CD14-positive monocyte (primary cell): Measurements from ENCODE around the gene PARVB. TPM values are rescaled to one million over a fixed set of nuclear protein-coding genes. Genes with fewer than 3 reads are reported as not detected.

Experiments used
- DNase-seq, 3 donors: peaks; one replicate each; pipeline ENCODE4 v3.0.0-alpha.2; 2011 to 2022
- H2AFZ ChIP-seq: 2 replicates; pipeline ENCODE4 v1.6.0; 2012; ENCODE audit warnings: mild to moderate bottlenecking, low read depth, low read length, inconsistent platforms; ENCODE audit not compliant: insufficient read depth, poor library complexity, severe bottlenecking
- H3K27ac ChIP-seq, 2 donors: 1 replicate in 1 of 2; 2 replicates in 1 of 2; pipeline ENCODE4 v1.5.1; 2012 to 2013; ENCODE audit warnings: low read length in 2 of 2, control low read depth in 1 of 2, inconsistent platforms in 1 of 2, low read depth in 1 of 2, mild to moderate bottlenecking in 1 of 2
- H3K27me3 ChIP-seq, 2 donors: one replicate each; pipeline versions ENCODE4 v1.6.0 to v1.6.1; 2011 to 2013; ENCODE audit warnings: low read length in 2 of 2; ENCODE audit not compliant: control insufficient read depth in 2 of 2, insufficient read depth in 2 of 2
- H3K36me3 ChIP-seq, 2 donors: replicated peaks in 1 of 2; 1 replicate in 1 of 2; 2 replicates in 1 of 2; pipeline versions ENCODE4 v1.5.1 to v1.6.1; 2012 to 2013; ENCODE audit warnings: low read length in 2 of 2, control low read depth in 1 of 2, inconsistent platforms in 1 of 2, mild to moderate bottlenecking in 1 of 2; ENCODE audit not compliant: insufficient read depth in 2 of 2, control insufficient read depth in 1 of 2
- H3K4me1 ChIP-seq, 2 donors: 1 replicate in 1 of 2; 2 replicates in 1 of 2; pipeline versions ENCODE4 v1.5.1 to v1.6.1; 2012 to 2013; ENCODE audit warnings: low read length in 2 of 2, control low read depth in 1 of 2, inconsistent platforms in 1 of 2, mild to moderate bottlenecking in 1 of 2, moderate library complexity in 1 of 2; ENCODE audit not compliant: insufficient read depth in 2 of 2, control insufficient read depth in 1 of 2
- H3K4me2 ChIP-seq: replicated peaks from 2 replicates; pipeline ENCODE3; 2012; ENCODE audit warnings: low read length, moderate library complexity, mild to moderate bottlenecking; ENCODE audit not compliant: poor library complexity, severe bottlenecking; ENCODE audit errors: extremely low read depth
- H3K4me3 ChIP-seq, 3 experiments: fragments of 200-600 bp in 1 of 3; sonication (generic) in 1 of 3; replicated peaks in 1 of 3; 1 replicate in 2 of 3; 2 replicates in 1 of 3; pipeline ENCODE4 v1.5.1; 2011 to 2013; ENCODE audit warnings: low read length in 3 of 3, mild to moderate bottlenecking in 3 of 3, control low read depth in 2 of 3, low read depth in 2 of 3, inconsistent platforms in 1 of 3, moderate library complexity in 1 of 3
- H3K79me2 ChIP-seq: 2 replicates; pipeline ENCODE4 v1.6.0; 2012; ENCODE audit warnings: mild to moderate bottlenecking, control low read depth, inconsistent platforms, low read length, moderate library complexity; ENCODE audit not compliant: insufficient read depth
- H3K9ac ChIP-seq: 2 replicates; pipeline ENCODE4 v1.6.0; 2017; ENCODE audit warnings: low read length, mild to moderate bottlenecking; ENCODE audit not compliant: insufficient read depth, poor library complexity, severe bottlenecking
- H3K9me3 ChIP-seq, 2 donors: replicated peaks in 1 of 2; 1 replicate in 1 of 2; 2 replicates in 1 of 2; pipeline versions ENCODE4 v1.5.1 to v1.6.1; 2012 to 2013; ENCODE audit warnings: low read length in 2 of 2, control low read depth in 1 of 2; ENCODE audit not compliant: control insufficient read depth in 1 of 2, insufficient read depth in 1 of 2
- H4K20me1 ChIP-seq: 2 replicates; pipeline ENCODE4 v1.6.0; 2012; ENCODE audit warnings: mild to moderate bottlenecking, low read length, control low read depth, moderate library complexity; ENCODE audit not compliant: insufficient read depth
- H3K27ac Mint-ChIP-seq, 7 donors: one replicate each; pipeline ENCODE4 v1.8.0; 2020; ENCODE audit warnings: mild to moderate bottlenecking in 7 of 7, mixed read lengths in 7 of 7, moderate library complexity in 6 of 7, inconsistent platforms in 2 of 7
- H3K27me3 Mint-ChIP-seq, 3 donors: one replicate each; pipeline ENCODE4 v1.8.0; 2021 to 2022; ENCODE audit warnings: low read depth in 3 of 3, mild to moderate bottlenecking in 3 of 3, mixed read lengths in 3 of 3, moderate library complexity in 3 of 3, inconsistent platforms in 1 of 3
- H3K36me3 Mint-ChIP-seq, 2 donors: one replicate each; pipeline ENCODE4 v1.8.0; 2020; ENCODE audit warnings: mixed read lengths in 2 of 2, inconsistent platforms in 1 of 2, mild to moderate bottlenecking in 1 of 2
- H3K4me1 Mint-ChIP-seq: one replicate; pipeline ENCODE4 v1.8.0; 2020; ENCODE audit warnings: mild to moderate bottlenecking, mixed read lengths
- H3K4me3 Mint-ChIP-seq, 2 donors: one replicate each; pipeline ENCODE4 v1.8.0; 2020; ENCODE audit warnings: mild to moderate bottlenecking in 2 of 2, mixed read lengths in 2 of 2, moderate library complexity in 1 of 2
- H3K9me3 Mint-ChIP-seq, 7 donors: one replicate each; pipeline ENCODE4 v1.8.0; 2020 to 2022; ENCODE audit warnings: mixed read lengths in 7 of 7, mild to moderate bottlenecking in 6 of 7, moderate library complexity in 6 of 7, inconsistent platforms in 2 of 7
- CTCF ChIP-seq: fragments of 200-600 bp; IDR thresholded peaks from one replicate; pipeline ENCODE4 v1.8.0; 2022; ENCODE audit warnings: antibody characterized with exemption, mild to moderate bottlenecking
- WGBS: methylation state at CpG from one replicate; pipeline ENCODE4 v1.1.5; 2013; ENCODE audit warnings: missing lambda C conversion rate; ENCODE audit not compliant: insufficient coverage; 5-methylcytosine and 5-hydroxymethylcytosine counted together
- intact Hi-C, 2 donors: fragments of 100-400 bp; cut with micrococcal nuclease; formaldehyde crosslinking; loops; one replicate each; pipeline versions ENCODE4 v1.15.0 to v1.15.1; 2023
- polyA minus RNA-seq: library from RNA; depleted of rRNA, polyadenylated mRNA; stranded (reverse); fragments of >200 nt; gene quantifications from 2 replicates; pipeline ENCODE4 v1.2.3, GENCODE V29; 2012
- polyA plus RNA-seq, 3 donors: library from polyadenylated mRNA; depleted of rRNA in 1 of 3; unstranded in 2 of 3; stranded (reverse) in 1 of 3; fragments of 300-500 nt in 2 of 3; fragments of >200 nt in 1 of 3; fragmentation: Illumina TruSeq in 2 of 3; gene quantifications; 1 replicate in 2 of 3; 2 replicates in 1 of 3; pipeline ENCODE4 v1.2.3, GENCODE V29; 2012 to 2021
- total RNA-seq, 12 experiments: library from RNA in 1 of 12; stranded (reverse) in 1 of 12; fragments of 120-200 nt in 1 of 12; gene quantifications; one replicate each; pipeline ENCODE4 v1.2.4 and lab custom pipeline; 2013 to 2026; ENCODE audit warnings: mixed read lengths in 6 of 12, inconsistent platforms in 1 of 12

PARVB gene
- total RNA-seq (2013), result 50.7 TPM
- polyA plus RNA-seq (10 to 100 TPM; 13.4 to 38.5 (median 17.9) TPM), polyA minus RNA-seq (20.4 and 39.7 TPM in 2 replicates), total RNA-seq (lab: John Stamatoyannopoulos, UW) (18.1 to 54.2 (median 36.1) reads per million in 11 experiments)

GRCh38 chr22:44024288-44024921 is at the start of gene PARVB:
PARVB (plus strand) TSS chr22:44024302; CDS start chr22:44024340, 38 bp downstream.
- no peaks in the 10 kb centered on the region for H3K36me3 ChIP-seq
- no peaks in the 10 kb centered on the region for H4K20me1 ChIP-seq
- H3K27ac ChIP-seq, result peak within 1 kb of the TSS; percentile 98 to 99
- H3K9me3 ChIP-seq, result no peaks in the 10 kb centered on the region
- H3K9ac ChIP-seq, result peak within 1 kb of the TSS; percentile 77
- peaks cover 36% of the 10 kb centered on the region for H3K79me2 ChIP-seq
- H3K9me3 Mint-ChIP-seq, result peaks cover 0 to 2% (median 0%) of the 10 kb centered on the region in 7 donors
- H3K4me1 ChIP-seq, result peaks cover 40 to 41% of the 10 kb centered on the region in 2 donors
- intact Hi-C loops, result no loop called here
- H3K4me2 ChIP-seq, result peak within 1 kb of the TSS; percentile 70
- peaks cover 47% of the 10 kb centered on the region for H3K4me1 Mint-ChIP-seq
- H3K27ac Mint-ChIP-seq, result peak within 1 kb of the TSS; percentile 100
- peak within 1 kb of the TSS; percentile 86 to 90 for H3K4me3 Mint-ChIP-seq
- no peaks in the 10 kb centered on the region for H3K27me3 ChIP-seq
- H2AFZ ChIP-seq, result peak within 1 kb of the TSS; percentile 76
- WGBS, result under 1% methylated on average over 66 of the region's 83 CpGs
- peak; percentile 30 to 53 (median 31) for DNase-seq
- H3K36me3 Mint-ChIP-seq, result peaks cover 8 to 15% of the 10 kb centered on the region in 2 donors
- TF ChIP-seq CTCF, result no peak
- peak within 1 kb of the TSS; percentile 49 to 74 (median 64) for H3K4me3 ChIP-seq
- peaks cover 0 to 6% (median 0%) of the 10 kb centered on the region in 3 donors for H3K27me3 Mint-ChIP-seq

- Histone ChIP-seq H3K36me3 (peaks cover 94 to 97% of the 10 kb centered on the region in 2 donors), H3K4me3 (no peak overlapping the region), H3K9me3 (no peaks in the 10 kb centered on the region), H2AFZ (no peak overlapping the region), H3K27me3 (no peaks in the 10 kb centered on the region), H3K4me1 (no peaks in the 10 kb centered on the region), H4K20me1 (no peaks in the 10 kb centered on the region), H3K4me2 (no peak overlapping the region), H3K79me2 (no peaks in the 10 kb centered on the region), H3K9ac (no peak overlapping the region), H3K27ac (no peak overlapping the region)
- Mint-ChIP-seq H3K9me3 (peaks cover 0 to 2% (median 0%) of the 10 kb centered on the region in 7 donors), H3K27me3 (peaks cover 0 to 3% (median 0%) of the 10 kb centered on the region in 3 donors), H3K36me3 (peaks cover 87 to 95% of the 10 kb centered on the region in 2 donors), H3K4me1 (no peaks in the 10 kb centered on the region), H3K27ac (no peak overlapping the region), H3K4me3 (no peak overlapping the region)
- intact Hi-C loops, result no loop called here
- DNase-seq, result no peak
- 40% methylated on average over 1 of the region's 4 CpGs for WGBS
- TF ChIP-seq CTCF, result no peak
Measured at GRCh38 chr22:43975041-43975440, 49.1 kb upstream of the PARVB start.
